ENCODE data around the gene GCNT2.

DNA sequence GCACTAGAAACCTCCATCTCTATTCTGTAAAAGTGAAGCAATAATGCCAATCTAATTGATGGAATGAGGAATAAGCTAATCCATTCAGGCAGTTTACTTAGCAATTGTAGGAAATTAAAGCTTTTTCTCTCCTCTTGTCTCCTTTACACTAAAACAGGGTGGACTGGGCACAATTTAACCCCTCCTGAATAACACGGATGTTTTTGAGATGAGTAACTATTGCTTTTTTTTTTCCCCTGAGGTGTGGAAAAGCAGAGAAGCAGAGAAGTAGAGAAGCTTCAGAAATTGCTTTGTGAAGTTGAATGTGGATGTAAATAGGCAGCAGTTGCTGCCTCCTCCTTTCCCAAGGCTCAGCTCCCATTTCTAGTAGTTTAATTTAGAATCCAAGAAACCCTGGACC is 40.0 kb upstream of the GCNT2 start:
- TF ChIP-seq, protein P1, sequence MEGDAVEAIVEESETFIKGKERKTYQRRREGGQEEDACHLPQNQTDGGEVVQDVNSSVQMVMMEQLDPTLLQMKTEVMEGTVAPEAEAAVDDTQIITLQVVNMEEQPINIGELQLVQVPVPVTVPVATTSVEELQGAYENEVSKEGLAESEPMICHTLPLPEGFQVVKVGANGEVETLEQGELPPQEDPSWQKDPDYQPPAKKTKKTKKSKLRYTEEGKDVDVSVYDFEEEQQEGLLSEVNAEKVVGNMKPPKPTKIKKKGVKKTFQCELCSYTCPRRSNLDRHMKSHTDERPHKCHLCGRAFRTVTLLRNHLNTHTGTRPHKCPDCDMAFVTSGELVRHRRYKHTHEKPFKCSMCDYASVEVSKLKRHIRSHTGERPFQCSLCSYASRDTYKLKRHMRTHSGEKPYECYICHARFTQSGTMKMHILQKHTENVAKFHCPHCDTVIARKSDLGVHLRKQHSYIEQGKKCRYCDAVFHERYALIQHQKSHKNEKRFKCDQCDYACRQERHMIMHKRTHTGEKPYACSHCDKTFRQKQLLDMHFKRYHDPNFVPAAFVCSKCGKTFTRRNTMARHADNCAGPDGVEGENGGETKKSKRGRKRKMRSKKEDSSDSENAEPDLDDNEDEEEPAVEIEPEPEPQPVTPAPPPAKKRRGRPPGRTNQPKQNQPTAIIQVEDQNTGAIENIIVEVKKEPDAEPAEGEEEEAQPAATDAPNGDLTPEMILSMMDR (conservative IDR thresholded peaks at IDR 0.05 in 1 of 2, IDR thresholded peaks at IDR 0.05 in 1 of 2; ENCODE audit: low read depth in 1 of 2, low read length in 2 of 2), result no peak
- no peak for TF ChIP-seq EZH2 (IDR thresholded peaks at IDR 0.05; ENCODE audit: low read length, missing control alignments)

Data from fibroblast of lung (primary cell).